H1 (cell line): ENCODE data around the gene BRME1. TPM values are rescaled to one million over a fixed set of nuclear protein-coding genes. Genes with fewer than 3 reads are reported as not detected.

ENCODE experiments used
- NRF1 ChIP-seq: IDR thresholded peaks from 2 replicates; pipeline ENCODE4 v1.6.1; 2011; ENCODE audit warnings: mild to moderate bottlenecking, low read depth, low read length, improper control_type of control experiment
- SIRT6 ChIP-seq: IDR thresholded peaks from one replicate; pipeline ENCODE4 v1.7.1; 2012; ENCODE audit warnings: low read length, inconsistent platforms
- polyA plus RNA-seq, 7 experiments: library from polyadenylated mRNA; depleted of rRNA in 3 of 7; stranded (reverse) in 5 of 7; unstranded in 2 of 7; fragments of >200 nt in 5 of 7; fragments of 200-250 nt in 2 of 7; gene quantifications; 1 replicate in 5 of 7; 2 replicates in 1 of 7; 4 replicates in 1 of 7; pipeline versions ENCODE4 v1.2.1 to v1.2.3, GENCODE V29; 2011 to 2013; ENCODE audit warnings: missing spikeins in 2 of 7, mixed read lengths in 2 of 7
- total RNA-seq: library from RNA; stranded (reverse); fragmentation: NEBNext Ultra II Directional; extraction: Animal tissue kit (Norgen Biotek cat#: 25700); gene quantifications from 2 replicates; pipeline ENCODE4 v1.2.1, GENCODE V29; 2021

The BRME1 gene
- total and polyA plus RNA-seq, 2 of the 8 experiments (the other 6 are each of a cell fraction or from before 2014, with no cell fraction given), result 4.6 to 4.7 TPM

GRCh38 chr19:13887517-13887916 lies 18.4 kb downstream of the BRME1 start (continued):
- TF ChIP-seq SIRT6 (no peak), NRF1 (no peak)
